CD8-positive, alpha-beta memory T cell (primary cell): ENCODE data around the gene OPTN. TPM values are rescaled to one million over a fixed set of nuclear protein-coding genes. Genes with fewer than 3 reads are reported as not detected.

Source experiments
- CTCF ChIA-PET: fragments of 350-600 bp; sonication (Branson Sonifier 250); formaldehyde crosslinking; loops from one replicate; lab custom pipeline; 2021; ENCODE audit warnings: antibody characterized with exemption; lab: Charles Lee
- POLR2A ChIA-PET: fragments of 350-600 bp; sonication (Branson Sonifier 250); formaldehyde crosslinking; loops from one replicate; lab custom pipeline; 2021; ENCODE audit warnings: antibody characterized with exemption; lab: Charles Lee
- DNase-seq, 5 donors: peaks; one replicate each; pipeline versions ENCODE4 v3.0.0 to v3.0.0-alpha.2; 2020 to 2022; ENCODE audit warnings: mixed read lengths in 1 of 5
- H3K27ac ChIP-seq: one replicate; pipeline ENCODE4 v1.7.0; 2013; ENCODE audit warnings: low read depth, mild to moderate bottlenecking, low read length, moderate library complexity
- H3K27me3 ChIP-seq: 2 replicates; pipeline ENCODE4 v1.7.0; 2013; ENCODE audit warnings: low read length, mild to moderate bottlenecking; ENCODE audit not compliant: insufficient read depth, poor library complexity, severe bottlenecking
- H3K36me3 ChIP-seq: 2 replicates; pipeline ENCODE4 v1.7.0; 2013; ENCODE audit warnings: mild to moderate bottlenecking, low read length, moderate library complexity; ENCODE audit not compliant: insufficient read depth
- H3K4me1 ChIP-seq: 2 replicates; pipeline ENCODE4 v1.7.0; 2013; ENCODE audit warnings: mild to moderate bottlenecking, low read length, moderate library complexity; ENCODE audit not compliant: insufficient read depth
- H3K4me3 ChIP-seq: 2 replicates; pipeline ENCODE4 v1.7.0; 2013; ENCODE audit warnings: mild to moderate bottlenecking, low read length
- H3K9me3 ChIP-seq: 2 replicates; pipeline ENCODE4 v1.7.0; 2013; ENCODE audit warnings: mild to moderate bottlenecking, low read length
- H3K27ac Mint-ChIP-seq, 8 donors: one replicate each; pipeline ENCODE4 v1.8.0; 2020 to 2021; ENCODE audit warnings: mixed read lengths in 8 of 8, mild to moderate bottlenecking in 6 of 8, inconsistent platforms in 3 of 8, moderate library complexity in 3 of 8
- H3K27me3 Mint-ChIP-seq, 2 donors: one replicate each; pipeline ENCODE4 v1.8.0; 2020 to 2021; ENCODE audit warnings: mixed read lengths in 2 of 2, mild to moderate bottlenecking in 1 of 2, moderate library complexity in 1 of 2
- H3K36me3 Mint-ChIP-seq, 3 donors: one replicate each; pipeline ENCODE4 v1.8.0; 2020 to 2021; ENCODE audit warnings: mixed read lengths in 3 of 3, inconsistent platforms in 1 of 3, mild to moderate bottlenecking in 1 of 3
- H3K4me1 Mint-ChIP-seq, 3 donors: one replicate each; pipeline ENCODE4 v1.8.0; 2020 to 2021; ENCODE audit warnings: mixed read lengths in 3 of 3, inconsistent platforms in 1 of 3, mild to moderate bottlenecking in 1 of 3
- H3K4me3 Mint-ChIP-seq, 7 donors: one replicate each; pipeline ENCODE4 v1.8.0; 2020 to 2021; ENCODE audit warnings: mixed read lengths in 7 of 7, mild to moderate bottlenecking in 6 of 7, moderate library complexity in 4 of 7, inconsistent platforms in 2 of 7
- H3K9me3 Mint-ChIP-seq, 5 donors: one replicate each; pipeline ENCODE4 v1.8.0; 2020 to 2022; ENCODE audit warnings: mixed read lengths in 5 of 5, mild to moderate bottlenecking in 3 of 5, moderate library complexity in 2 of 5, inconsistent platforms in 1 of 5
- polyA plus RNA-seq: library from polyadenylated mRNA; unstranded; fragments of 300-500 nt; fragmentation: Illumina TruSeq; gene quantifications from one replicate; pipeline ENCODE4 v1.2.3, GENCODE V29; 2021
- total RNA-seq, 2 experiments: library from RNA; stranded (reverse); gene quantifications; one replicate each; pipeline ENCODE4 v1.2.3, GENCODE V29; 2021

The OPTN gene
- total and polyA plus RNA-seq, 3 experiments from 2014 or later = 53.4 to 96.9 (median 55.3) TPM

- Mint-ChIP-seq H3K27me3 (peaks cover 12 to 52% of the 10 kb centered on the region in 2 donors), H3K4me3 (no peak overlapping the region), H3K4me1 (peaks cover 0 to 2% (median 0%) of the 10 kb centered on the region in 3 donors), H3K27ac (no peak overlapping the region), H3K36me3 (peaks cover 0 to 2% (median 0%) of the 10 kb centered on the region in 3 donors), H3K9me3 (peaks cover 0 to 2% (median 0%) of the 10 kb centered on the region in 5 donors)
- H3K36me3 ChIP-seq = no peaks in the 10 kb centered on the region
- CTCF ChIA-PET = no interaction called here
- no peak overlapping the region for H3K27ac ChIP-seq
- no peak for DNase-seq
- H3K27me3 ChIP-seq = no peaks in the 10 kb centered on the region
- POLR2A ChIA-PET = no interaction called here
- H3K9me3 ChIP-seq = no peaks in the 10 kb centered on the region
- H3K4me1 ChIP-seq = no peaks in the 10 kb centered on the region
- no peak overlapping the region for H3K4me3 ChIP-seq
Measured at GRCh38 chr10:13066527-13066926, 33.4 kb upstream of the OPTN start.

GRCh38 chr10:13067431-13067830, 32.5 kb upstream of the OPTN start:
- Histone ChIP-seq H3K36me3 (no peaks in the 10 kb centered on the region), H3K4me1 (no peaks in the 10 kb centered on the region), H3K27me3 (no peaks in the 10 kb centered on the region), H3K9me3 (no peaks in the 10 kb centered on the region), H3K27ac (no peak overlapping the region), H3K4me3 (no peak overlapping the region)
- Mint-ChIP-seq H3K27me3 (peaks cover 16 to 43% of the 10 kb centered on the region in 2 donors), H3K27ac (no peak overlapping the region), H3K4me1 (peaks cover 0 to 2% (median 0%) of the 10 kb centered on the region in 3 donors), H3K9me3 (peaks cover 0 to 2% (median 0%) of the 10 kb centered on the region in 5 donors), H3K4me3 (no peak overlapping the region), H3K36me3 (peaks cover 0 to 2% (median 0%) of the 10 kb centered on the region in 3 donors)
- no peak for DNase-seq
- ChIA-PET CTCF (no interaction called here), POLR2A (no interaction called here)

- peaks cover 0 to 2% (median 0%) of the 10 kb centered on the region in 5 donors for H3K9me3 Mint-ChIP-seq
- peaks cover 0 to 2% (median 0%) of the 10 kb centered on the region in 3 donors for H3K4me1 Mint-ChIP-seq
- H3K27me3 ChIP-seq = no peaks in the 10 kb centered on the region
- no peaks in the 10 kb centered on the region for H3K9me3 ChIP-seq
- ChIA-PET CTCF (no interaction called here), POLR2A (no interaction called here)
- H3K36me3 ChIP-seq = no peaks in the 10 kb centered on the region
- DNase-seq = no peak
- H3K27me3 Mint-ChIP-seq = peaks cover 16 to 37% of the 10 kb centered on the region in 2 donors
- no peak overlapping the region for H3K4me3 ChIP-seq
- no peak overlapping the region for H3K27ac Mint-ChIP-seq
- H3K4me1 ChIP-seq = no peaks in the 10 kb centered on the region
- H3K4me3 Mint-ChIP-seq = no peak overlapping the region
- no peak overlapping the region for H3K27ac ChIP-seq
- peaks cover 0 to 2% (median 0%) of the 10 kb centered on the region in 3 donors for H3K36me3 Mint-ChIP-seq
Measured at GRCh38 chr10:13068071-13068470, 31.9 kb upstream of the OPTN start.

DNA sequence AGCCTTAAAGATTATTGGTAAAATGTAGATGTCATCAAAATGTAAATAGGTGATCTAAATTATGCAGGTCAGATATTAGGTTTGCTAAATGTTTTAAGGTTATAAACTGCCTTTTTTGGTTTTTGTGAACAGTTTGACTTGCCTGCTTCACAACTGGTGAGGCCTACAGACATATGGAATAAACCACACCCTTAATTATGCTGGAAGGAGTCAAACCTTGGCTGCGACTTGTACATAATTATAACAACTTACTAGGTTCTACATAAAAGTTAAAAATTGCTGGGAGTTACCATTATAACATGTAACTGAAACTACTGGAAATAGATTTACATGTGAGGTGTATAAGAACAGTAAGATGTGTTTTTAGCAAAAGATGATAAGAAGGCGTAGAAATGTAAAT, 31.5 kb upstream of the OPTN start:
- DNase-seq = no peak
- ChIA-PET CTCF (no interaction called here), POLR2A (no interaction called here)
- Mint-ChIP-seq H3K36me3 (peaks cover 0 to 2% (median 0%) of the 10 kb centered on the region in 3 donors), H3K4me3 (no peak overlapping the region), H3K27me3 (peaks cover 16 to 33% of the 10 kb centered on the region in 2 donors), H3K4me1 (no peaks in the 10 kb centered on the region), H3K9me3 (no peaks in the 10 kb centered on the region), H3K27ac (no peak overlapping the region)
- H3K36me3 ChIP-seq = no peaks in the 10 kb centered on the region
- no peaks in the 10 kb centered on the region for H3K27me3 ChIP-seq
- H3K4me1 ChIP-seq = no peaks in the 10 kb centered on the region
- H3K9me3 ChIP-seq = no peaks in the 10 kb centered on the region
- H3K27ac ChIP-seq = no peak overlapping the region
- no peak overlapping the region for H3K4me3 ChIP-seq

- CTCF ChIA-PET = no interaction called here
- H3K27me3 Mint-ChIP-seq = peaks cover 20 to 40% of the 10 kb centered on the region in 2 donors
- Histone ChIP-seq H3K27ac (no peak overlapping the region), H3K27me3 (peaks cover 10% of the 10 kb centered on the region), H3K36me3 (no peaks in the 10 kb centered on the region), H3K9me3 (no peaks in the 10 kb centered on the region), H3K4me3 (no peak overlapping the region), H3K4me1 (no peaks in the 10 kb centered on the region)
- peaks cover 0 to 7% (median 2%) of the 10 kb centered on the region in 3 donors for H3K36me3 Mint-ChIP-seq
- POLR2A ChIA-PET = no interaction called here
- H3K9me3 Mint-ChIP-seq = peaks cover 0 to 6% (median 4%) of the 10 kb centered on the region in 5 donors
- no peak overlapping the region for H3K27ac Mint-ChIP-seq
- no peaks in the 10 kb centered on the region for H3K4me1 Mint-ChIP-seq
- no peak overlapping the region for H3K4me3 Mint-ChIP-seq
- no peak for DNase-seq
Measured at GRCh38 chr10:13072339-13072738, 27.6 kb upstream of the OPTN start.

GRCh38 chr10:13074563-13075451, 25.2 kb upstream of the OPTN start:
- H3K36me3 ChIP-seq = no peaks in the 10 kb centered on the region
- no peak overlapping the region for H3K27ac ChIP-seq
- Mint-ChIP-seq H3K9me3 (peaks cover 6 to 25% (median 19%) of the 10 kb centered on the region in 5 donors), H3K36me3 (peaks cover 0 to 17% (median 0%) of the 10 kb centered on the region in 3 donors), H3K4me3 (no peak overlapping the region), H3K27me3 (peaks cover 18 to 33% of the 10 kb centered on the region in 2 donors), H3K4me1 (no peaks in the 10 kb centered on the region), H3K27ac (no peak overlapping the region)
- peaks cover 10% of the 10 kb centered on the region for H3K27me3 ChIP-seq
- no peak overlapping the region for H3K4me3 ChIP-seq
- H3K9me3 ChIP-seq = no peaks in the 10 kb centered on the region
- CTCF ChIA-PET = interaction anchor here (1.2 to 1.3 kb wide), 2 partner anchors 14 to 293 kb away, joined by 3 to 4 read pairs; no protein-coding TSS in a partner anchor
- peak in 4 of 5 donors; percentile 8 to 24 (median 12) for DNase-seq
- no peaks in the 10 kb centered on the region for H3K4me1 ChIP-seq
- POLR2A ChIA-PET = interaction anchor here (0.7 kb wide), 1 partner anchor 743 kb away, joined by 3 read pairs; no protein-coding TSS in a partner anchor

- CTCF ChIA-PET = no interaction called here
- Mint-ChIP-seq H3K27ac (peak overlapping the region in 1 of 8 donors; percentile 17), H3K36me3 (peaks cover 0 to 27% (median 2%) of the 10 kb centered on the region in 3 donors), H3K9me3 (peaks cover 17 to 54% (median 41%) of the 10 kb centered on the region in 5 donors), H3K27me3 (peaks cover 13 to 34% of the 10 kb centered on the region in 2 donors), H3K4me1 (no peaks in the 10 kb centered on the region), H3K4me3 (no peak overlapping the region)
- POLR2A ChIA-PET = no interaction called here
- Histone ChIP-seq H3K27me3 (peaks cover 10% of the 10 kb centered on the region), H3K4me1 (no peaks in the 10 kb centered on the region), H3K9me3 (peaks cover 6% of the 10 kb centered on the region), H3K36me3 (no peaks in the 10 kb centered on the region), H3K27ac (no peak overlapping the region), H3K4me3 (no peak overlapping the region)
- DNase-seq = no peak
Measured at GRCh38 chr10:13078912-13079775, 20.8 kb upstream of the OPTN start.
